ENCODE data around the gene WDR7. TPM values are rescaled to one million over a fixed set of nuclear protein-coding genes. Genes with fewer than 3 reads are reported as not detected.

WDR7 gene
- total and polyA plus RNA-seq, 4 donors = 6.5 to 46.6 (median 20.5) TPM

- Histone ChIP-seq H3K4me3 (ENCODE audit: low read length in 2 of 2) (no peak overlapping the region), H3K4me1 (ENCODE audit: control insufficient read depth in 1 of 2, insufficient read depth in 2 of 2, low read length in 2 of 2) (no peaks in the 10 kb centered on the region), H3K27ac (ENCODE audit: low read depth in 1 of 2, low read length in 2 of 2) (no peak overlapping the region), H3K9me3 (ENCODE audit: control insufficient read depth, low read length) (no peaks in the 10 kb centered on the region), H3K27me3 (ENCODE audit: control insufficient read depth in 1 of 2, insufficient read depth in 2 of 2, low read length in 1 of 2) (no peaks in the 10 kb centered on the region), H3K36me3 (ENCODE audit: control insufficient read depth in 1 of 2, insufficient read depth in 2 of 2, low read length in 1 of 2) (peaks cover 0 to 2% of the 10 kb centered on the region in 2 donors)
- intact Hi-C loops (cut with DNase I) = loop anchor here in 1 of 2 donors (10.0 kb wide), 1 partner anchor 704 kb away; no protein-coding TSS in a partner anchor
- WGBS, 2 donors = 10% methylated on average over 1 of the region's 1 CpG
- ATAC-seq (ENCODE audit: low FRiP score) = no peak
- no peak for DNase-seq
Observed at GRCh38 chr18:56740645-56741044, 89.5 kb downstream of the WDR7 start.

- Histone ChIP-seq H3K4me3 (ENCODE audit: low read length in 2 of 2) (no peak overlapping the region), H3K36me3 (ENCODE audit: control insufficient read depth in 1 of 2, insufficient read depth in 2 of 2, low read length in 1 of 2) (peaks cover 0 to 2% of the 10 kb centered on the region in 2 donors), H3K9me3 (ENCODE audit: control insufficient read depth, low read length) (no peaks in the 10 kb centered on the region), H3K27me3 (ENCODE audit: control insufficient read depth in 1 of 2, insufficient read depth in 2 of 2, low read length in 1 of 2) (no peaks in the 10 kb centered on the region), H3K27ac (ENCODE audit: low read depth in 1 of 2, low read length in 2 of 2) (no peak overlapping the region), H3K4me1 (ENCODE audit: control insufficient read depth in 1 of 2, insufficient read depth in 2 of 2, low read length in 2 of 2) (no peaks in the 10 kb centered on the region)
- DNase-seq (no peak), ATAC-seq (ENCODE audit: low FRiP score) (no peak)
- WGBS, 2 donors = 99 to 100% methylated on average over 1 of the region's 1 CpG
- intact Hi-C loops (cut with DNase I) = loop anchor here in 1 of 2 donors (10.0 kb wide), 1 partner anchor 703 kb away; no protein-coding TSS in a partner anchor
Observed at GRCh38 chr18:56741685-56742084, 90.5 kb downstream of the WDR7 start.

- Histone ChIP-seq H3K4me3 (ENCODE audit: low read length in 2 of 2) (no peak overlapping the region), H3K27me3 (ENCODE audit: control insufficient read depth in 1 of 2, insufficient read depth in 2 of 2, low read length in 1 of 2) (no peaks in the 10 kb centered on the region), H3K27ac (ENCODE audit: low read depth in 1 of 2, low read length in 2 of 2) (no peak overlapping the region), H3K36me3 (ENCODE audit: control insufficient read depth in 1 of 2, insufficient read depth in 2 of 2, low read length in 1 of 2) (peaks cover 0 to 2% of the 10 kb centered on the region in 2 donors), H3K9me3 (ENCODE audit: control insufficient read depth, low read length) (no peaks in the 10 kb centered on the region), H3K4me1 (ENCODE audit: control insufficient read depth in 1 of 2, insufficient read depth in 2 of 2, low read length in 2 of 2) (no peaks in the 10 kb centered on the region)
- DNase-seq = no peak
- ATAC-seq (ENCODE audit: low FRiP score) = no peak
- WGBS, 2 donors = 90 to 95% methylated on average over 4 of the region's 4 CpGs
- intact Hi-C loops (cut with DNase I) = loop anchor here in 1 of 2 donors (10.0 kb wide), 1 partner anchor 702 kb away; no protein-coding TSS in a partner anchor
Observed at GRCh38 chr18:56743115-56743514, 92.0 kb downstream of the WDR7 start.

- H3K36me3 ChIP-seq (ENCODE audit: control insufficient read depth in 1 of 2, insufficient read depth in 2 of 2, low read length in 1 of 2) = peaks cover 0 to 2% of the 10 kb centered on the region in 2 donors
- no peaks in the 10 kb centered on the region for H3K9me3 ChIP-seq (ENCODE audit: control insufficient read depth, low read length)
- 84 to 94% methylated on average over 1 of the region's 1 CpG for WGBS, 2 donors
- no peaks in the 10 kb centered on the region for H3K27me3 ChIP-seq (ENCODE audit: control insufficient read depth in 1 of 2, insufficient read depth in 2 of 2, low read length in 1 of 2)
- intact Hi-C loops (cut with DNase I) = loop anchor here (5.0 to 10.0 kb wide), 2 partner anchors 698 to 815 kb away; no protein-coding TSS in a partner anchor
- H3K4me3 ChIP-seq (ENCODE audit: low read length in 2 of 2) = no peak overlapping the region
- no peak for DNase-seq
- H3K4me1 ChIP-seq (ENCODE audit: control insufficient read depth in 1 of 2, insufficient read depth in 2 of 2, low read length in 2 of 2) = no peaks in the 10 kb centered on the region
- no peak overlapping the region for H3K27ac ChIP-seq (ENCODE audit: low read depth in 1 of 2, low read length in 2 of 2)
- no peak for ATAC-seq (ENCODE audit: low FRiP score)
Observed at GRCh38 chr18:56747032-56747658, 96.0 kb downstream of the WDR7 start.

- ATAC-seq (ENCODE audit: low FRiP score) = no peak
Observed at GRCh38 chr18:56747857-56748256, 96.7 kb downstream of the WDR7 start.

GRCh38 chr18:56748698-56749268, 97.6 kb downstream of the WDR7 start:
- H3K36me3 ChIP-seq (ENCODE audit: control insufficient read depth in 1 of 2, insufficient read depth in 2 of 2, low read length in 1 of 2) = peaks cover 0 to 2% of the 10 kb centered on the region in 2 donors
- no peaks in the 10 kb centered on the region for H3K9me3 ChIP-seq (ENCODE audit: control insufficient read depth, low read length)
- no peaks in the 10 kb centered on the region for H3K27me3 ChIP-seq (ENCODE audit: control insufficient read depth in 1 of 2, insufficient read depth in 2 of 2, low read length in 1 of 2)
- 71 to 93% methylated on average over 2 of the region's 2 CpGs for WGBS, 2 donors
- H3K27ac ChIP-seq (ENCODE audit: low read depth in 1 of 2, low read length in 2 of 2) = no peak overlapping the region
- ATAC-seq (ENCODE audit: low FRiP score) = no peak
- H3K4me3 ChIP-seq (ENCODE audit: low read length in 2 of 2) = no peak overlapping the region
- intact Hi-C loops (cut with DNase I) = loop anchor here (5.0 to 10.0 kb wide), 2 partner anchors 696 to 814 kb away; no protein-coding TSS in a partner anchor
- H3K4me1 ChIP-seq (ENCODE audit: control insufficient read depth in 1 of 2, insufficient read depth in 2 of 2, low read length in 2 of 2) = no peaks in the 10 kb centered on the region
- DNase-seq = no peak

More at GRCh38 chr18:56747857-56748256, 96.7 kb downstream of the WDR7 start:
- Histone ChIP-seq H3K9me3 (ENCODE audit: control insufficient read depth, low read length) (no peaks in the 10 kb centered on the region), H3K4me1 (ENCODE audit: control insufficient read depth in 1 of 2, insufficient read depth in 2 of 2, low read length in 2 of 2) (no peaks in the 10 kb centered on the region), H3K27me3 (ENCODE audit: control insufficient read depth in 1 of 2, insufficient read depth in 2 of 2, low read length in 1 of 2) (no peaks in the 10 kb centered on the region), H3K36me3 (ENCODE audit: control insufficient read depth in 1 of 2, insufficient read depth in 2 of 2, low read length in 1 of 2) (peaks cover 0 to 2% of the 10 kb centered on the region in 2 donors), H3K27ac (ENCODE audit: low read depth in 1 of 2, low read length in 2 of 2) (no peak overlapping the region), H3K4me3 (ENCODE audit: low read length in 2 of 2) (no peak overlapping the region)
- no peak for DNase-seq
- intact Hi-C loops (cut with DNase I) = loop anchor here (5.0 to 10.0 kb wide), 2 partner anchors 697 to 814 kb away; no protein-coding TSS in a partner anchor

- intact Hi-C loops (cut with DNase I) = no loop called here
- H3K4me3 ChIP-seq (ENCODE audit: low read length in 2 of 2) = no peak overlapping the region
- no peaks in the 10 kb centered on the region for H3K9me3 ChIP-seq (ENCODE audit: control insufficient read depth, low read length)
- no peaks in the 10 kb centered on the region for H3K27me3 ChIP-seq (ENCODE audit: control insufficient read depth in 1 of 2, insufficient read depth in 2 of 2, low read length in 1 of 2)
- H3K4me1 ChIP-seq (ENCODE audit: control insufficient read depth in 1 of 2, insufficient read depth in 2 of 2, low read length in 2 of 2) = no peaks in the 10 kb centered on the region
- H3K27ac ChIP-seq (ENCODE audit: low read depth in 1 of 2, low read length in 2 of 2) = no peak overlapping the region
- ATAC-seq (ENCODE audit: low FRiP score) (no peak), DNase-seq (peak in 1 of 2 donors; percentile 53)
- peaks cover 0 to 4% of the 10 kb centered on the region in 2 donors for H3K36me3 ChIP-seq (ENCODE audit: control insufficient read depth in 1 of 2, insufficient read depth in 2 of 2, low read length in 1 of 2)
- WGBS, 2 donors = 70 to 76% methylated on average over 9 of the region's 9 CpGs
Observed at GRCh38 chr18:56756966-56757365, 105.8 kb downstream of the WDR7 start.

- Histone ChIP-seq H3K9me3 (ENCODE audit: control insufficient read depth, low read length) (no peaks in the 10 kb centered on the region), H3K4me3 (ENCODE audit: low read length in 2 of 2) (no peak overlapping the region), H3K27ac (ENCODE audit: low read depth in 1 of 2, low read length in 2 of 2) (no peak overlapping the region), H3K36me3 (ENCODE audit: control insufficient read depth in 1 of 2, insufficient read depth in 2 of 2, low read length in 1 of 2) (no peaks in the 10 kb centered on the region), H3K4me1 (ENCODE audit: control insufficient read depth in 1 of 2, insufficient read depth in 2 of 2, low read length in 2 of 2) (no peaks in the 10 kb centered on the region), H3K27me3 (ENCODE audit: control insufficient read depth in 1 of 2, insufficient read depth in 2 of 2, low read length in 1 of 2) (no peaks in the 10 kb centered on the region)
- ATAC-seq (ENCODE audit: low FRiP score) (no peak), DNase-seq (no peak)
- 78 to 95% methylated on average over 3 of the region's 3 CpGs for WGBS, 2 donors
- intact Hi-C loops (cut with DNase I) = no loop called here
Observed at GRCh38 chr18:56770097-56770496, 118.9 kb downstream of the WDR7 start.

GRCh38 chr18:56770873-56771272, 119.7 kb downstream of the WDR7 start:
- no peaks in the 10 kb centered on the region for H3K4me1 ChIP-seq (ENCODE audit: control insufficient read depth in 1 of 2, insufficient read depth in 2 of 2, low read length in 2 of 2)
- H3K27me3 ChIP-seq (ENCODE audit: control insufficient read depth in 1 of 2, insufficient read depth in 2 of 2, low read length in 1 of 2) = no peaks in the 10 kb centered on the region
- no peaks in the 10 kb centered on the region for H3K9me3 ChIP-seq (ENCODE audit: control insufficient read depth, low read length)
- intact Hi-C loops (cut with DNase I) = no loop called here
- no peak overlapping the region for H3K4me3 ChIP-seq (ENCODE audit: low read length in 2 of 2)
- no peak for DNase-seq
- ATAC-seq (ENCODE audit: low FRiP score) = no peak
- H3K27ac ChIP-seq (ENCODE audit: low read depth in 1 of 2, low read length in 2 of 2) = no peak overlapping the region
- no peaks in the 10 kb centered on the region for H3K36me3 ChIP-seq (ENCODE audit: control insufficient read depth in 1 of 2, insufficient read depth in 2 of 2, low read length in 1 of 2)

All from aorta (tissue), 5 donors.